Midbrain (tissue), 1 donor: ENCODE measurements around the gene ITFG2.
A peak's percentile ranks its signal among the peaks of the same experiment; 100 is the strongest.
"Not testable (repeated sequence)": the region's sequence is repeated elsewhere in the genome, so short reads cannot be mapped to it uniquely, and the experiment has no call there.

Source experiments
- DNase-seq: peaks from one replicate; lab custom pipeline; 2025; lab: John Stamatoyannopoulos, UW

Gene ITFG2

GRCh38 chr12:2812290-2813213, at the start of gene ITFG2:
TSS of gene ITFG2 (plus strand) at chr12:2812668. CDS start at chr12:2812761, 93 bp downstream.
- DNase-seq: peak; percentile 99

DNA sequence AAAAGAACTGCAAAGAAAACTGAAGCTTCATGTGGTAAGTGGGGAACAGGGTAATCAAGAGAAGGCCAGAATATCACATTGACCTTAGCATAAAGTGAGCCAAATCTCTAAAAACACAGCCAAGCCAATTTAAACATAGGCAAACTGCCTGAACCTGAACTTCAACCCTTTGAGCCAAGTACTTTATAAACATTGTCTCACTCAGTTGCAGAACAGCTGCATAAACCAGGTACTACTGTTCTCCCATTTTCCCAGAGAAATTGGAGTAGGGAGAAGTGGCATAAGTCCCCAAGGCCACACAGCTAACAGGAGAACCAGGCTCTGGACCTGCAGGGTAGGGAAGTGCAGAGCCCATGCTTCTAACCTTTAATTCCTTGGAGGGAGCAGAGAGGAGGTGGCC, 48.1 kb upstream of the ITFG2 start:
- DNase-seq: no peak

DNA sequence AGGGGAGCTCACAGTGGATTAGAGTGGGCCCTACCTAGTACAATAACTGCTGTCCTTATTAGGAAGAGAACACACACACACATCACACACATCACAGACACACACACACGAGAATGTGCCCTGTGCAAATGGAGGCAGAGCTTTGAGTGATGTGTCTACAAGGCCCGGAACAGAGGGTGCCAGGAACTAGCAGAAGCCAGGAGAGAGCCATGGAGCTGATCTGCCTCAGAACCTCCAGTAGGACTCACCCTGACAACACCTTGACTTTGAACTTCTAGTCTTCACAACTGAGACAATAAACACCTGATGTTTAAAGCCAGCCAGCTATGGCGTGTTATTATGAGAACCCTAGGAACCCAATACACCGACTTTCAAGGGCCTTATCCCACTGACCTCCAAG, 47.4 kb upstream of the ITFG2 start:
- no peak for DNase-seq

- no peak for DNase-seq
These were observed 46.9 kb upstream of the ITFG2 start for GRCh38 chr12:2765608-2766007.

- no peak for DNase-seq
These were observed 44.1 kb upstream of the ITFG2 start for GRCh38 chr12:2768224-2768961.

GRCh38 chr12:2769866-2770533, 42.5 kb upstream of the ITFG2 start:
- DNase-seq: no peak

DNA sequence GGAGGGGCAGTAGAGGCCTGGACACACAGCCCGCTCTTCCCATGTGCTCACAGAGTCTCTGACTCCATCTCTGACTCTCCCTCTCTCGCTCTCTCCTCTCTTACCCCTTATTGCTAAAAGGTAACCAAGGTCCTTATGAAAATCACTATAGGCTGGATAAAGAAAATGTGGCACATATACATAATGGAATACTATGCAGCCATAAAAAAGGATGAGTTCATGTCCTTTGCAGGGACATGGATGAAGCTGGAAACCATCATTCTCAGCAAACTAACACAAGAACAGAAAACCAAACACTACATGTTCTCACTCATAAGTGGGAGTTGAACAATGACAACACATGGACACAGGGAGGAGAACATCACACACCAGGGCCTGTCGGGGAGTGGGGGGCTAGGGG, 41.9 kb upstream of the ITFG2 start:
- DNase-seq: not testable (repeated sequence)

DNA sequence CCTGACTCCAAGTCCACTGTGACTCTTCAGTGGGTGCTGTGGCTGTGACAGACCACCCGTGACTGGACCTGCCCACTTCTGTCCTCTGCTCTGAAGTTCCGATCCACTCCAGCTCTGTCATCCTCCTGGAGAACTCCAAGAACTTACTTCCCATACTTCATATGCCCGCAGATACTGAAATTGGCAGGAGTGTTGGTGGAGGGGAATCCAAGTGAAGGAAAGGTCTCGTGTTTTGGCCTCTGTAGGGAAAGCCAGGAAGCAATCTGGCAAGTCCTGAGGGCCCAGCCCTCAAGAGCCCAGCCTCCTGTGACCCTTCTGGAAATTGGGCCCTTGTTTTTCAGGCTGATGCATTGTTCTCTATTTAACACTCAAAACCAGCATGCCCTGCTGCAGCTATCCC, 40.1 kb upstream of the ITFG2 start:
- DNase-seq: no peak

DNA sequence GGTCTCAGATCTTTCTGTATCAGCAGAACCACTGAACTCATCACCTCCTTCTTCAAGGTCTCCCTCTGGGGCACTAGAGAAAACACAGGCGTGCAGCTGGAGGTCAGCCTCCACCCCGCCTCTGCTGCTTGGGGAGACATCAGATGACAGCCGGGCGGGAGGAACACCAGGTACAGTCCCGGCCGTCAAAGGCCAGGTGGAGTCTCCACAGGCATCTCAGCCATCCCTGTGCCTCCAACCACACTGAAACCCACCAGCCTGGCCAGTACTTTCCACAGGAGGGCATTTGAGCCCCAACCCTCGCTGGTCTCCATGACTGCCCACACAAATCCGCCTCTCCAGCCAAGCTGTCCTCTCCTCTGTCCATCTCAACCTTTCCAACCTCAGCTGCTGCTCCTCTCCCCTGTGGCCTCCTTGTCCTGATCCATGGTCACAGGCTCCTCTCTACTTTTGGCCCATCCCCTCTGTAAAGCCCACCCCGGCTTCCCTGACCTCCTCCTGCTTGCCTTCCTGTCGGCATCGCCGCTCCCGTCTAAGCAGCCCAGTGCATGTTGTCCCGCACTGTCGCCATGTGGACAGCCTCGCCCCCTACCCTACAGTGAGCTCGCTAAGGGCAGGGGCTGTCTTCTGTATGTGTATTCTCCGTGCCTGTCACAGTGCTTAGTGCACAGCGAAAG, 39.1 kb upstream of the ITFG2 start:
- no peak for DNase-seq

GRCh38 chr12:2775431-2775830, 37.0 kb upstream of the ITFG2 start:
- DNase-seq: no peak

DNA sequence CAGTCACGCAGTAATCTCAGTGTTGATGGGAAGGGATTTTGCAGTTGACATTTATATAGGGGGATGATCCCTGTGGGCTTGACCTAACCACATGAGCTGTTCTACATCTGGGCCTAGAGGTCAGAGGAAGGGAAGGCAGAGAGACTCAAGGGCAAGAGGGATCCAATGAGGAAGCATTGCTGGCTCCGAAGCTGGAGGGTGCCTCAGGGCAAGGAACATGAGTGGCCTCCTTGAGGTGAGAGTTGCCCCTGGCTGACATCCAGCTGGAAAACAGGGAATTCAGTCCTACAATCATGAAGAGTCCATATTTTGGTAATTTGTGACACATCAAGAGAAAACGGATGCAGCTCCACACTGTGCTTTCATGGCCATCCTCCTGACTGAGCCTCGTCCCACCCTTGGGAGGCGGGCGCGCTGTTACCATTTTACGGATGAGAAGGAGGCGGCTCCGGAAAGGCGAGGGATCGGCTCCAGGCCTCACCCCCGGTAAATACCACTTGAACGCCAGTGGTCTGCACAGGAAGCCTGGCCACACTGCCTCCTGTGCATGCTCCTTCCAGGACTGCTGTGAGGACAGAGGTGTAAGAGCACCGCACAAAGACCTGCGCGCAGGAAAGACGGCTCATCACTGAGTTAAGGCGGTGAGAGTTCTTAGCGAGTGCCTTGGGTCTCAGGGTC, 36.2 kb upstream of the ITFG2 start:
- DNase-seq: no peak

GRCh38 chr12:2779281-2779680, 33.2 kb upstream of the ITFG2 start:
- no peak for DNase-seq

- DNase-seq: peak; percentile 67
These were observed 28.4 kb upstream of the ITFG2 start for GRCh38 chr12:2783936-2784600.

DNA sequence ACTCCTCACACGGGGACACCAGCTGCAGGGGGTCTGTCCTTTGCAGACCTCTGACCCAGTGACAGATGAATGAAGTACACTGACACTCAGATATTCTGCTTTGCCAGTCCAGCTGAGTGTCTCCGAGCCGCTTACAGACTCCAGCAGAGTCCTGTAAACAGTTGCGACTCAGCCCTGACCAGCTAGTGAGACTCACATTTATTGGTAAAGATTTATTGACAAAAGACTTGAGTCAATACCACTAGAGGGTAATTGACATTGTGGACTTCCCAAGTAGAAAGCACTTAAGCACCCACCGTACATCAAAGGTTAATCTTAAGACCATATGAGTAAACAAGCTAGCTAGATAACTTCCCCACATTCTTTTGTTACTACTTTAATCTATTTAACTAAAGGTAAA, 27.5 kb upstream of the ITFG2 start:
- no peak for DNase-seq

DNA sequence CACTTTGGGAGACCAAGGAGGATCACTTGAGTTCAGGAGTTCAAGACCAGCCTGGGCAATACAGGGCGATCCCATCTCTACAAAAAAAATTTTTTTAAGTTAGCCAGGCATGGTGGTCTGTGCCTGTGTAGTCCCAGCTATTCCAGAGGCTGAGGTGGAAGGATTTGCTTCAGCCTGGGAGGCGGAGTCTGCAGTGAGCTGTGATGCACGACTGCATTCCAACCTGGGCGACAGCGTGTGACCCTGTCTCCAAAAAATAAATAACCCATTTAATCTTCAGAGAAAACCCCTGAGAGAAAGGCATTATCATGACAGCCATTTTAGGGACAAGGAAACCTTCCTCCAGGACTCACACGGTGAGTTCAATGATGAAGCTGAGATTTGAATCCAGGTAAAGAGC, 21.4 kb upstream of the ITFG2 start:
- no peak for DNase-seq

DNA sequence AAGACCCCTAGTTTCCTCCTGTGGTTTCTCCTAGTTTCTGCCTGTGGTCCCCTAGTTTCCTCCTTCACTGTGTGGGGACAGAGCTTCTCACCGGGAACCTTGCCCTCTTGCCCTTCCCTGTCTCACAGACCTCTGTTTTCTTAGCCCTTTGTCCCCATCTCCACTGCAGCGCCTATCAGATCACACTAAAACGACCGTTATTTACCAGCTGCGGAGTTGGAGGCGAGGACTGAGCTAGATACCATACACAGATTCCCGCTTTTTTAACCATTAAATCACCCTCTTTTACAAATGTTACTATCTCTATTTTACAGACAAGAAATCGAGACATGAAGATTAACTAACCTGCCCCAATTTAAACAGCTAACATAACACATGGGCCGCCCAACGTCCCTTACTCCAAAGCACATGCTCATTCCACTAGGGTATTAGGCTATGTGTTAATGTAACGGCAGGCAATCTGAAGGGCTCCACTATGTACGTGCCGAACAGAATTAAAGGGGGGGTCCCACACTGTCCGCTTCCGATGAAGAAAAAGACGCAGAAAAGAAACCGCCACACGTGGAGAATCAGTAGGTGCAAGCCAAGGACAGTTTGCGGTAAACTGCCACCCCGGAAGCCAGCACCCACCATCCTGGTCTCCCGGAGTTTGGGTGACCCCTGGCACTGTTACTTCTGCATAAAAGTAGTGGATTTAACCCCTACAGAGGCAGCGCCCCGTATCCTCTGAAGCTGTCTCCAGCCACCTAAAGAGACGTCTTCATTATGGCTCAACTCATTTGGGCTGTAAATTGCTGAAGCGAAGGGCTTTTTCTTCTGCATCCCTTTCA, 19.6 kb upstream of the ITFG2 start:
- DNase-seq: no peak

DNA sequence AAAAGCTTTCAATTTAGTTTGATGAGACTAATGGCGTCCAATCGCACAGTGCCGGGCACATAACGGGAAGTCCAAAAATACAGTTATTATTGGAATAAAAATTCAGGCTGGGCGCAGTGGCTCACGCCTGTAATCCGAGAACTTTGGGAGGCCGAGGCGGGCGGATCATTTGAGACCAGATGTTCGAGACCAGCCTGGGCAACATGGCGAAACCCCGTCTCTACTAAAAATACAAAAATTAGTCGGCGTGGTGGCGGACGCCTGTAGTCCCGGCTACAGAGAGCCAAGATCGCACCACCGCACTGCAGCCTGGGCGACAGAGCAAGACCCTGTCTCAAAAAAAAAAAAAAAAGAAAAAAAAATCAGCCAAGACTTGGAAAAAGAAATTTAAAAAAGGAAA, 18.9 kb upstream of the ITFG2 start:
- DNase-seq: no peak

GRCh38 chr12:2794191-2794735, 18.2 kb upstream of the ITFG2 start:
- DNase-seq: peak; percentile 85

- peak; percentile 94 for DNase-seq
These were observed 17.7 kb upstream of the ITFG2 start, which contains the start of gene FKBP4 for GRCh38 chr12:2794736-2795289. TSS of gene FKBP4 (plus strand) at chr12:2794970. CDS start at chr12:2795140, 170 bp downstream.
